GM23338 (cell line): ENCODE results near the gene NEK11. TPM values are rescaled to one million over a fixed set of nuclear protein-coding genes. Genes with fewer than 3 reads are reported as not detected.
"Not testable (repeated sequence)": the region's sequence is repeated elsewhere in the genome, so short reads cannot be mapped to it uniquely, and the experiment has no call there.

Source experiments
- ATAC-seq: fragments of 200-7000 bp; cut with Tn5 transposase; 3 replicates; pipeline ENCODE4 v1.9.1; 2020
- DNase-seq: peaks from one replicate; pipeline ENCODE4 v3.0.0-alpha.2; 2015; ENCODE audit warnings: low spot score
- H2AFZ ChIP-seq: fragments of 200-600 bp; sonication (generic); 2 replicates; pipeline ENCODE4 v1.8.0; 2016; ENCODE audit warnings: antibody characterized with exemption, mild to moderate bottlenecking, moderate library complexity
- H3F3A ChIP-seq: fragments of 200-600 bp; sonication (generic); replicated peaks from 2 replicates; pipeline ENCODE4 v1.8.0; 2017; ENCODE audit warnings: antibody characterized with exemption, mixed run types, low read depth
- H3K27ac ChIP-seq: fragments of 200-600 bp; sonication (generic); 2 replicates; pipeline ENCODE4 v1.6.1; 2016; ENCODE audit warnings: low read depth
- H3K27me3 ChIP-seq: fragments of 200-600 bp; sonication (generic); 2 replicates; pipeline ENCODE4 v1.8.0; 2016; ENCODE audit warnings: mild to moderate bottlenecking, mixed run types, moderate library complexity; ENCODE audit not compliant: insufficient read depth
- H3K36me3 ChIP-seq: fragments of 200-600 bp; sonication (generic); 2 replicates; pipeline ENCODE4 v1.8.0; 2016; ENCODE audit warnings: mild to moderate bottlenecking; ENCODE audit not compliant: insufficient read depth
- H3K4me1 ChIP-seq: fragments of 200-600 bp; sonication (generic); 2 replicates; pipeline ENCODE4 v1.8.0; 2016; ENCODE audit warnings: mild to moderate bottlenecking, moderate library complexity; ENCODE audit not compliant: insufficient read depth
- H3K4me2 ChIP-seq: fragments of 200-600 bp; sonication (generic); 2 replicates; pipeline ENCODE4 v1.7.1; 2017; ENCODE audit warnings: mixed run types
- H3K4me3 ChIP-seq: fragments of 200-600 bp; sonication (generic); 2 replicates; pipeline ENCODE4 v1.6.1; 2016; ENCODE audit warnings: mixed run types
- H3K79me2 ChIP-seq: fragments of 200-600 bp; sonication (generic); replicated peaks from 2 replicates; pipeline ENCODE4 v1.8.0; 2017; ENCODE audit warnings: mild to moderate bottlenecking; ENCODE audit not compliant: insufficient read depth
- H3K9me2 ChIP-seq: fragments of 200-600 bp; sonication (generic); 2 replicates; pipeline ENCODE4 v1.8.0; 2017; ENCODE audit not compliant: insufficient read depth
- H4K20me1 ChIP-seq: fragments of 200-600 bp; sonication (generic); replicated peaks from 2 replicates; pipeline ENCODE4 v1.8.0; 2017; ENCODE audit warnings: mild to moderate bottlenecking; ENCODE audit not compliant: insufficient read depth
- H3K27ac Mint-ChIP-seq: 2 replicates; pipeline ENCODE4 v1.8.0; 2020; ENCODE audit warnings: inconsistent platforms, mild to moderate bottlenecking, moderate library complexity, mixed read lengths
- H3K27me3 Mint-ChIP-seq: 3 replicates; pipeline ENCODE4 v1.8.0; 2022; ENCODE audit warnings: low read depth, mild to moderate bottlenecking, moderate library complexity, mixed read lengths, inconsistent platforms; ENCODE audit not compliant: insufficient read depth, poor library complexity
- H3K36me3 Mint-ChIP-seq: 3 replicates; pipeline ENCODE4 v1.8.0; 2021; ENCODE audit warnings: low read depth, mild to moderate bottlenecking, inconsistent platforms, moderate library complexity, mixed read lengths
- H3K4me1 Mint-ChIP-seq: 3 replicates; pipeline ENCODE4 v1.8.0; 2020; ENCODE audit warnings: mild to moderate bottlenecking, inconsistent platforms, mixed read lengths
- H3K4me3 Mint-ChIP-seq: 3 replicates; pipeline ENCODE4 v1.8.0; 2021; ENCODE audit warnings: moderate library complexity, mild to moderate bottlenecking, inconsistent platforms, mixed read lengths
- H3K9me3 Mint-ChIP-seq: 3 replicates; pipeline ENCODE4 v1.8.0; 2020; ENCODE audit warnings: moderate library complexity, mild to moderate bottlenecking, inconsistent platforms, mixed read lengths
- EZH2 ChIP-seq: fragments of 200-600 bp; sonication (generic); IDR thresholded peaks from one replicate; pipeline ENCODE4 v1.8.0; 2017; ENCODE audit warnings: antibody characterized with exemption, mild to moderate bottlenecking, low read depth; ENCODE audit not compliant: unreplicated experiment
- POLR2AphosphoS5 ChIP-seq: IDR thresholded peaks from 2 replicates; pipeline ENCODE4 v1.6.1; 2016; ENCODE audit warnings: antibody characterized with exemption, low read depth
- REST ChIP-seq: IDR thresholded peaks from one replicate; pipeline ENCODE4 v1.6.1; 2018; ENCODE audit warnings: antibody characterized with exemption; ENCODE audit not compliant: unreplicated experiment
- STAT1 ChIP-seq: IDR thresholded peaks from one replicate; pipeline ENCODE4 v1.6.1; 2016; ENCODE audit warnings: antibody characterized with exemption; ENCODE audit not compliant: unreplicated experiment
- ZNF114 ChIP-seq: fragments of 250-450 bp; sonication (Bioruptor Pico); IDR thresholded peaks from 2 replicates; pipeline ENCODE4 v1.5.0; 2020; ENCODE audit warnings: mild to moderate bottlenecking, moderate library complexity
- polyA plus RNA-seq: library from polyadenylated mRNA; unstranded; fragments of >200 nt; fragmentation: Nextera tagmentation; extraction: Ambion mirVana; gene quantifications from 2 replicates; pipeline ENCODE4 v1.2.1, GENCODE V29; 2016
- total RNA-seq: library from RNA; depleted of rRNA; stranded (reverse); fragments of >200 nt; shearing (Covaris generic); gene quantifications from 2 replicates; pipeline ENCODE4 v1.2.3, GENCODE V29; 2014
- TF ChIP-seq, protein P1 (sequence below): IDR thresholded peaks from 2 replicates; pipeline ENCODE4 v1.6.1; 2016; ENCODE audit warnings: antibody characterized with exemption
- TF ChIP-seq, protein P2 (sequence below), 2 experiments: fragments of 200-600 bp in 1 of 2; sonication (generic) in 1 of 2; conservative IDR thresholded peaks; 2 replicates each; pipeline versions ENCODE4 v1.5.1 to v1.6.1; 2016 to 2017; ENCODE audit warnings: antibody characterized with exemption in 2 of 2, low read depth in 2 of 2, mild to moderate bottlenecking in 2 of 2, moderate library complexity in 1 of 2

Gene NEK11
- total and polyA plus RNA-seq, 2 experiments from 2014 or later = 0.80 to 1.1 TPM

GRCh38 chr3:131380821-131381444 lies 354.3 kb downstream of the NEK11 start:
- peak overlapping the region; percentile 97 for H3K27ac Mint-ChIP-seq
- peak overlapping the region; percentile 95 for H3K4me3 Mint-ChIP-seq
- H3K9me2 ChIP-seq, H3F3A ChIP-seq, H3K9me3 Mint-ChIP-seq, DNase-seq, H4K20me1 ChIP-seq, H3K36me3 ChIP-seq, H3K27me3 ChIP-seq, ATAC-seq, H3K27me3 Mint-ChIP-seq: not testable (repeated sequence)
- Histone ChIP-seq H3K27ac (peak overlapping the region; percentile 93; the same call in 1 of the 2 replicates), H3K4me2 (peak overlapping the region; percentile 83), H3K79me2 (peaks cover 30% of the 10 kb centered on the region), H3K4me1 (peaks cover 14% of the 10 kb centered on the region; the same call in 1 of the 2 replicates), H2AFZ (peak overlapping the region; percentile 96), H3K4me3 (peak overlapping the region; percentile 94)
- peaks cover 25% of the 10 kb centered on the region for H3K4me1 Mint-ChIP-seq
- peaks cover 26% of the 10 kb centered on the region for H3K36me3 Mint-ChIP-seq

DNA sequence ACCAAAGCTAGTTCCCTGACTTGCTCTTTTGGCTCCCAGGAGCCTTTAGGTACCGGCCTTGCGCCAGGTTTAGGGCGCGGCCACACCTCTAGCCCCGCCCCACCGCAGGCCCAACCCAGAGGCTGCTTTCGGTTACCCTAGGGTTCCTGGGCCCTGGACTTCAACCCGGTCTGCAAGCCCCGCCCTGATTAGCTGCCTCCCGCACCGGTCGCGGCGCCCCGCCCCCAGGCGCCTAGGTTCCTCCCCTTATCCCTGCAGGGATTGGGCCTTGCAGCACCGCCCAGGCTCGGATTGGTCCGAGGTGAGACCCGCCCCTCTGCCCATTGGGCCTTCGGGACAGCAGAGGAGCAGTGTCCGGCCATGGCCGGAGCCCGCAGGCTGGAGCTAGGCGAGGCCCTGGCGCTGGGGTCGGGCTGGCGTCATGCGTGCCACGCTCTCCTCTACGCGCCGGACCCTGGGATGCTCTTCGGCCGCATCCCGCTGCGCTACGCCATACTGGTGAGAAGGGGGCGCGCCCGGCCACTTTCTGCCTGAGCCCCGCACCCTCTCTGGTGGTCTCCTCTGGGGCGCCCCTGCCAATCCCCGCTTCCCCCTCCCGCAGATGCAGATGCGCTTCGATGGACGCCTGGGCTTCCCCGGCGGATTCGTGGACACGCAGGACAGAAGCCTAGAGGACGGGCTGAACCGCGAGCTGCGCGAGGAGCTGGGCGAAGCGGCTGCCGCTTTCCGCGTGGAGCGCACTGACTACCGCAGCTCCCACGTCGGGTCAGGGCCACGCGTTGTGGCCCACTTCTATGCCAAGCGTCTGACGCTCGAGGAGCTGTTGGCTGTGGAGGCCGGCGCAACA lies 355.0 kb downstream of the NEK11 start, which contains the start of gene NUDT16:
NUDT16 (plus strand) TSS at position 330 of the 847 bp plus-strand sequence; CDS start at position 361, 31 bp downstream.
- Histone ChIP-seq H3K4me3 (peak within 1 kb of the TSS; percentile 94), H3K79me2 (peaks cover 30% of the 10 kb centered on the region), H3K9me2 (no peaks in the 10 kb centered on the region), H3F3A (no peaks in the 10 kb centered on the region), H3K27ac (peak within 1 kb of the TSS; percentile 93), H3K27me3 (no peaks in the 10 kb centered on the region), H3K4me2 (peak within 1 kb of the TSS; percentile 99), H3K4me1 (peaks cover 14% of the 10 kb centered on the region; the same call in 1 of the 2 replicates), H4K20me1 (no peaks in the 10 kb centered on the region), H3K36me3 (0 out of 2 replicates have a peak, but pooled peaks cover 3% of the 10 kb centered on the region), H2AFZ (peak within 1 kb of the TSS; percentile 96)
- Mint-ChIP-seq H3K4me1 (peaks cover 22% of the 10 kb centered on the region), H3K36me3 (peaks cover 27% of the 10 kb centered on the region), H3K27me3 (peaks cover 6% of the 10 kb centered on the region), H3K27ac (peak within 1 kb of the TSS; percentile 97), H3K9me3 (peaks cover 2% of the 10 kb centered on the region; the same call in 1 of the 3 replicates), H3K4me3 (peak within 1 kb of the TSS; percentile 95)
- peak; percentile 93 for TF ChIP-seq POLR2AphosphoS5
- TF ChIP-seq, protein P1, sequence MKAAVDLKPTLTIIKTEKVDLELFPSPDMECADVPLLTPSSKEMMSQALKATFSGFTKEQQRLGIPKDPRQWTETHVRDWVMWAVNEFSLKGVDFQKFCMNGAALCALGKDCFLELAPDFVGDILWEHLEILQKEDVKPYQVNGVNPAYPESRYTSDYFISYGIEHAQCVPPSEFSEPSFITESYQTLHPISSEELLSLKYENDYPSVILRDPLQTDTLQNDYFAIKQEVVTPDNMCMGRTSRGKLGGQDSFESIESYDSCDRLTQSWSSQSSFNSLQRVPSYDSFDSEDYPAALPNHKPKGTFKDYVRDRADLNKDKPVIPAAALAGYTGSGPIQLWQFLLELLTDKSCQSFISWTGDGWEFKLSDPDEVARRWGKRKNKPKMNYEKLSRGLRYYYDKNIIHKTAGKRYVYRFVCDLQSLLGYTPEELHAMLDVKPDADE = no peak
- DNase-seq (peak; percentile 99), ATAC-seq (peak; percentile 97)

- H3K4me1 ChIP-seq = 0 out of 2 replicates have a peak, but pooled peaks cover 7% of the 10 kb centered on the region
- Mint-ChIP-seq H3K9me3 (peaks cover 2% of the 10 kb centered on the region; the same call in 1 of the 3 replicates), H3K27me3 (no peaks in the 10 kb centered on the region), H3K4me1 (peaks cover 9% of the 10 kb centered on the region), H3K4me3 (no peak overlapping the region), H3K36me3 (peaks cover 27% of the 10 kb centered on the region), H3K27ac (no peak overlapping the region)
- H3K36me3 ChIP-seq = 0 out of 2 replicates have a peak, but pooled peaks cover 3% of the 10 kb centered on the region
- H3K4me2 ChIP-seq = no peak overlapping the region
- no peak overlapping the region for H3K4me3 ChIP-seq
- TF ChIP-seq, protein P2, sequence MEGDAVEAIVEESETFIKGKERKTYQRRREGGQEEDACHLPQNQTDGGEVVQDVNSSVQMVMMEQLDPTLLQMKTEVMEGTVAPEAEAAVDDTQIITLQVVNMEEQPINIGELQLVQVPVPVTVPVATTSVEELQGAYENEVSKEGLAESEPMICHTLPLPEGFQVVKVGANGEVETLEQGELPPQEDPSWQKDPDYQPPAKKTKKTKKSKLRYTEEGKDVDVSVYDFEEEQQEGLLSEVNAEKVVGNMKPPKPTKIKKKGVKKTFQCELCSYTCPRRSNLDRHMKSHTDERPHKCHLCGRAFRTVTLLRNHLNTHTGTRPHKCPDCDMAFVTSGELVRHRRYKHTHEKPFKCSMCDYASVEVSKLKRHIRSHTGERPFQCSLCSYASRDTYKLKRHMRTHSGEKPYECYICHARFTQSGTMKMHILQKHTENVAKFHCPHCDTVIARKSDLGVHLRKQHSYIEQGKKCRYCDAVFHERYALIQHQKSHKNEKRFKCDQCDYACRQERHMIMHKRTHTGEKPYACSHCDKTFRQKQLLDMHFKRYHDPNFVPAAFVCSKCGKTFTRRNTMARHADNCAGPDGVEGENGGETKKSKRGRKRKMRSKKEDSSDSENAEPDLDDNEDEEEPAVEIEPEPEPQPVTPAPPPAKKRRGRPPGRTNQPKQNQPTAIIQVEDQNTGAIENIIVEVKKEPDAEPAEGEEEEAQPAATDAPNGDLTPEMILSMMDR (conservative IDR thresholded peaks at IDR 0.05; ENCODE audit: low read depth in 2 of 2) = no peak
- no peak for TF ChIP-seq STAT1
- no peak for TF ChIP-seq ZNF114 (CRISPR knock-in tag)
- TF ChIP-seq REST = no peak
- TF ChIP-seq EZH2 = no peak
- H4K20me1 ChIP-seq = no peaks in the 10 kb centered on the region
- peaks cover 14% of the 10 kb centered on the region for H3K79me2 ChIP-seq
- ATAC-seq = no peak
- H3K27me3 ChIP-seq = no peaks in the 10 kb centered on the region
- H3F3A ChIP-seq = no peaks in the 10 kb centered on the region
- H3K9me2 ChIP-seq = no peaks in the 10 kb centered on the region
- no peak for DNase-seq
- no peak overlapping the region for H2AFZ ChIP-seq
- H3K27ac ChIP-seq = no peak overlapping the region
These were observed 359.9 kb downstream of the NEK11 start for GRCh38 chr3:131386429-131387165.
